AG10803 (cell line): ENCODE results near the gene U2AF1L4.

Experiments used
- DNase-seq: peaks from one replicate; pipeline ENCODE4 v3.0.0; 2010; ENCODE audit warnings: low read depth
- H3K4me3 ChIP-seq: 2 replicates; pipeline ENCODE4 v1.5.1; 2011; ENCODE audit warnings: mild to moderate bottlenecking, low read length, control low read depth
- TF ChIP-seq, protein P1 (sequence below): conservative IDR thresholded peaks from 2 replicates; pipeline ENCODE4 v1.5.1; 2011; ENCODE audit warnings: mild to moderate bottlenecking, low read length, control low read depth, inconsistent platforms

The U2AF1L4 gene

DNA sequence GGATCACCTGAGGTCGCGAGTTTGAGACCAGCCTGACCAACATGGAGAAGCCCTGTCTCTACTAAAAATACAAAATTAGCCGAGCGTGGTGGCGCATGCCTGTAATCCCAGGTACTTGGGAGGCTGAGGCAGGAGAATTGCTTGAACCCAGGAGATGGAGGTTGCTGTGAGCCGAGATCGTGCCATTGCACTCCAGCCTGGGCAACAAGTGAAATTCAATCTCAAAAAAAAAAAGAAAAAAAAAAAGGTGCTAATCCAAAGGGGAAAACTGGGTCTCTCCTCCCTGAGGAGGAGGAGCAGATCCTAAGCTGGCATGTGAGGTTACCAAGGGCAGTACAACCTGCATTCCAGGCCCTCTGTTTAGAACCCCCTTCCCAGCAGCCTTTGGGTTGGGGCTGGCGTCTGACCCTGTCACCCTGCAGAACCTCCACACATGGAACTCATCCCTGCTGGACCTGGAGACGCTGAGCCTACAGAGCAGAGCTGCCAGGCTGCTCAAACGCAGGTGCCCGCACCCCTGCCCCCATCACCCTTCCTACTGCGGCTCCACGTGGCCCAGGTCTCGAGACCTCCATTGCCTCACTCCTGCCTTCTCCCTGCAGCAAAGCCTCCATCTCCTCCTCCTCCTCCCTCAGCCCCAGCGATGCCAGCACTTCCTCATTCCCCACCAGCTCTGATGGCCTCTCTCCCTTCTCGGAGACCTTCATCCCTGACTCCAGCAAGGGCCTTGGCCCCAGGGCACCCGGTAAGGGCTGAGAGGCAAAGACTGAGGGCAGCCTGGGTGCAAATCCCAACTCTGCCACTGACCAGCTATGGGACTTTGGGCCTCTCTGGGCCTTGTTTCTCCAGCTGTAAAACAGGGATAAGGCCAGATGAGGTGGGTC lies 19.5 kb upstream of the U2AF1L4 start:
- H3K4me3 ChIP-seq = no peak overlapping the region
- TF ChIP-seq, protein P1, sequence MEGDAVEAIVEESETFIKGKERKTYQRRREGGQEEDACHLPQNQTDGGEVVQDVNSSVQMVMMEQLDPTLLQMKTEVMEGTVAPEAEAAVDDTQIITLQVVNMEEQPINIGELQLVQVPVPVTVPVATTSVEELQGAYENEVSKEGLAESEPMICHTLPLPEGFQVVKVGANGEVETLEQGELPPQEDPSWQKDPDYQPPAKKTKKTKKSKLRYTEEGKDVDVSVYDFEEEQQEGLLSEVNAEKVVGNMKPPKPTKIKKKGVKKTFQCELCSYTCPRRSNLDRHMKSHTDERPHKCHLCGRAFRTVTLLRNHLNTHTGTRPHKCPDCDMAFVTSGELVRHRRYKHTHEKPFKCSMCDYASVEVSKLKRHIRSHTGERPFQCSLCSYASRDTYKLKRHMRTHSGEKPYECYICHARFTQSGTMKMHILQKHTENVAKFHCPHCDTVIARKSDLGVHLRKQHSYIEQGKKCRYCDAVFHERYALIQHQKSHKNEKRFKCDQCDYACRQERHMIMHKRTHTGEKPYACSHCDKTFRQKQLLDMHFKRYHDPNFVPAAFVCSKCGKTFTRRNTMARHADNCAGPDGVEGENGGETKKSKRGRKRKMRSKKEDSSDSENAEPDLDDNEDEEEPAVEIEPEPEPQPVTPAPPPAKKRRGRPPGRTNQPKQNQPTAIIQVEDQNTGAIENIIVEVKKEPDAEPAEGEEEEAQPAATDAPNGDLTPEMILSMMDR = no peak
- DNase-seq = no peak

- no peak for DNase-seq
- H3K4me3 ChIP-seq = no peak overlapping the region
- TF ChIP-seq, protein P1 = no peak
These were observed 15.6 kb upstream of the U2AF1L4 start for GRCh38 chr19:35760711-35761349.

DNA sequence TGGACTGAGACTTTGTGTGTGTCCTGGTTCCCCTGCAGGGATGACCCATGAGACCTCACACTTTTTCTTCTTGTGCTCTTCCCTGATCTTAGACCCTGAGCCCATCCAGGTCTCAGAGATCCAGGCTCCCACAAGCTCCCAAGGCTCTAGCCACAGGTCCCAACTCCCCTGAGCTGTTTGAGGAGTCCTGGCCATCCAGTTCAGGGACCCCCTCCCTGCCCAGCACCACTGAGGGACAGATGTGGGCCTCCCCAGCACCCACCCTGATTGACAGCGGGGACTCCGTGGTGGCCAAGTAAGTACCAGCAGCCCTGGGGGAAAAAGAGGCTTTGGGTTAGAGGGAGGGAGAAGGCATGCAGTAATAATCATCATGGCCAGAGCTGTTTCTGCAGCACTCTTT lies 14.5 kb upstream of the U2AF1L4 start:
- no peak for DNase-seq
- no peak overlapping the region for H3K4me3 ChIP-seq
- TF ChIP-seq, protein P1 = no peak

GRCh38 chr19:35757749-35758608 lies 12.8 kb upstream of the U2AF1L4 start, which contains the start of gene PROSER3:
Gene PROSER3, plus strand, starts transcription at chr19:35758176. Its CDS starts 40 bp downstream, at chr19:35758216.
- peak within 1 kb of the TSS; percentile 100 for H3K4me3 ChIP-seq
- DNase-seq = peak; percentile 100
- TF ChIP-seq, protein P1 = no peak

DNA sequence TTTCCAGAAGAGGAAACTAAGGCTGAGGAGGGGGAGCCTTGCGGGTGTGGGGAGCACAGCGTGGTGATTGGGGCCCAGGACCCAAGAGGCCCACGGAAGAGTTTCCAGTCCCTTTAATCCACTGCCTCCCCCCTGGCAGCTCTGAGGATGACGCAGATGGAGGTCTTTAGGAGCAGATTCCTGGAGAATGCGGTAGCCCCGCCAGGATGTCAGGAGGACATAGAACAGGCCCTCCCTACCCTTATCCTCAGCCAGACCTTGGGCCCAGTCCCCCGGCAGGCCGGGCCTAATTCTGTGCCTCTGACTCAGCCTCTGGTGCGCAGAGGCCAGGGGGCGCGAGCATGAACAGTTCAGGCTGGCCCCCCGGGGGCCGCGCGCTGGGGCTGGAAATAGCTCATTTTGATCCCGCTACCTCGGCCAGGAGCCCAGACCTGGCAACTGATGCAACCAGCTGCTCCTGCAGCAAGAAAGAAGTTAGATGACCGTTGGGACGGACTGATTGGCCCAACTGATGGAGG lies 12.1 kb upstream of the U2AF1L4 start:
- TF ChIP-seq, protein P1 = no peak
- DNase-seq = peak; percentile 88
- H3K4me3 ChIP-seq = peak overlapping the region; percentile 65

- H3K4me3 ChIP-seq = peak within 1 kb of the TSS; percentile 65
- TF ChIP-seq, protein P1 = no peak
- peak; percentile 60 for DNase-seq
These were observed 11.4 kb upstream of the U2AF1L4 start, which contains the start of gene HSPB6 for GRCh38 chr19:35756377-35757230. Gene HSPB6, minus strand, starts transcription at chr19:35757029. Its CDS starts 21 bp downstream, at chr19:35757008.
